GM19043 (cell line): ENCODE measurements around the gene ZNF419.
"Not testable (repeated sequence)": the region's sequence is repeated elsewhere in the genome, so short reads cannot be mapped to it uniquely, and the experiment has no call there.

Experiments used
- ATAC-seq: cut with Tn5 transposase; IDR thresholded peaks from one replicate; pipeline ENCODE4 v1.9.1; 2021; ENCODE audit warnings: low read depth; ENCODE audit not compliant: unreplicated experiment

Gene ZNF419

GRCh38 chr19:57487477-57488298 lies at the start of gene ZNF419:
TSS of gene ZNF419 (plus strand) at chr19:57487750. CDS start at chr19:57487951, 201 bp downstream.
- ATAC-seq: peak; percentile 95

GRCh38 chr19:57437931-57438330 lies 49.6 kb upstream of the ZNF419 start:
- no peak for ATAC-seq

- ATAC-seq: no peak
Observed at GRCh38 chr19:57438925-57439324, 48.6 kb upstream of the ZNF419 start.

- ATAC-seq: no peak
Observed at GRCh38 chr19:57441979-57442752, 45.4 kb upstream of the ZNF419 start.

- no peak for ATAC-seq
Observed at GRCh38 chr19:57443121-57443696, 44.3 kb upstream of the ZNF419 start.

GRCh38 chr19:57452307-57452706 lies 35.2 kb upstream of the ZNF419 start:
- ATAC-seq: no peak

GRCh38 chr19:57465680-57466381 lies 21.7 kb upstream of the ZNF419 start:
- no peak for ATAC-seq

- no peak for ATAC-seq
Observed at GRCh38 chr19:57466489-57466888, 21.1 kb upstream of the ZNF419 start.

GRCh38 chr19:57473646-57474045 lies 13.9 kb upstream of the ZNF419 start:
- ATAC-seq: no peak

GRCh38 chr19:57477191-57478008 lies 10.2 kb upstream of the ZNF419 start, which contains the start of gene ZNF772:
TSS of gene ZNF772 (minus strand) at chr19:57477566. CDS start at chr19:57477309, 257 bp downstream.
- peak; percentile 93 for ATAC-seq

- not testable (repeated sequence) for ATAC-seq
Observed at GRCh38 chr19:57488299-57488644, 722 bp downstream of the ZNF419 start.

GRCh38 chr19:57499332-57499679 lies 11.8 kb downstream of the ZNF419 start:
- not testable (repeated sequence) for ATAC-seq

GRCh38 chr19:57499680-57500395 lies 12.3 kb downstream of the ZNF419 start, which contains the start of gene ZNF773:
TSS of gene ZNF773 (plus strand) at chr19:57499938. CDS start at chr19:57500081, 143 bp downstream.
- peak; percentile 99 for ATAC-seq

GRCh38 chr19:57500400-57500799 lies 12.8 kb downstream of the ZNF419 start:
- ATAC-seq: not testable (repeated sequence)

- ATAC-seq: no peak
Observed at GRCh38 chr19:57506163-57506562, 18.6 kb downstream of the ZNF419 start.

- no peak for ATAC-seq
Observed at GRCh38 chr19:57511484-57511883, 23.9 kb downstream of the ZNF419 start.

GRCh38 chr19:57512845-57513244 lies 25.3 kb downstream of the ZNF419 start:
- ATAC-seq: no peak

- ATAC-seq: no peak
Observed at GRCh38 chr19:57515255-57515654, 27.7 kb downstream of the ZNF419 start.

GRCh38 chr19:57518021-57518420 lies 30.5 kb downstream of the ZNF419 start:
- ATAC-seq: not testable (repeated sequence)
